ENCODE measurements around the gene OBSCN. TPM values are rescaled to one million over a fixed set of nuclear protein-coding genes. Genes with fewer than 3 reads are reported as not detected.

OBSCN gene
- total and polyA plus RNA-seq, 2 donors (not counting 3 experiments of a cell fraction or from before 2014, with no cell fraction given) = 1.5 to 2.9 TPM

GRCh38 chr1:228347181-228347580 lies 139.3 kb downstream of the OBSCN start:
- H3K79me2 ChIP-seq (ENCODE audit: control insufficient read depth, insufficient read depth, low read length) = no peaks in the 10 kb centered on the region
- H4K20me1 ChIP-seq (replicated peaks; ENCODE audit: control insufficient read depth, extremely low read depth, insufficient read depth, low read length) = no peaks in the 10 kb centered on the region
- H3K9ac ChIP-seq (replicated peaks; ENCODE audit: extremely low read depth, insufficient read depth, low read length) = no peak overlapping the region
- ChIA-PET CTCF (no interaction called here), POLR2A (no interaction called here)
- no TSS peak for BruUV-seq (replicated peaks)
- H3K4me1 ChIP-seq (ENCODE audit: control insufficient read depth, extremely low read depth, insufficient read depth, low read length) = no peaks in the 10 kb centered on the region
- H3K9me1 ChIP-seq (replicated peaks; ENCODE audit: control insufficient read depth, extremely low read depth, insufficient read depth, low read length) = no peaks in the 10 kb centered on the region
- H3K4me2 ChIP-seq (ENCODE audit: insufficient read depth, low read length) = no peak overlapping the region
- intact Hi-C loops (cut with micrococcal nuclease) (no loop called here), dilution Hi-C loops (cut with MboI; ENCODE audit: extremely low pct_ligation_motif_present, low sequenced_read_pairs) (no loop called here)
- H2AFZ ChIP-seq (ENCODE audit: low read depth, low read length) = no peak overlapping the region
- no peak for TF ChIP-seq MAX (IDR thresholded peaks at IDR 0.05; ENCODE audit: insufficient read depth, insufficient read length)
- TF ChIP-seq POLR2A (IDR thresholded peaks at IDR 0.05; ENCODE audit: low read depth, low read length) = no peak
- TF ChIP-seq POLR2AphosphoS5 (IDR thresholded peaks at IDR 0.05; ENCODE audit: insufficient read depth, low read depth, low read length) = no peak
- no peak for TF ChIP-seq FOS (IDR thresholded peaks at IDR 0.05; ENCODE audit: borderline replicate concordance, insufficient read depth, low read length)
- TF ChIP-seq GATA2 (IDR thresholded peaks at IDR 0.05; ENCODE audit: insufficient read depth, insufficient read length, low read depth, low read length) = no peak
- TF ChIP-seq JUN (IDR thresholded peaks at IDR 0.05; ENCODE audit: borderline replicate concordance, insufficient read depth, insufficient read length, low read depth) = no peak
- no peak for TF ChIP-seq CTCF (IDR thresholded peaks at IDR 0.05; ENCODE audit: extremely low read depth in 1 of 2, insufficient read depth in 1 of 2, low read depth in 1 of 2, low read length in 2 of 2)
- no peak for TF ChIP-seq MYC (IDR thresholded peaks at IDR 0.05; ENCODE audit: low read depth, low read length)
- no peak for TF ChIP-seq EZH2 (IDR thresholded peaks at IDR 0.05; ENCODE audit: borderline replicate concordance, low read depth, low read length, severe bottlenecking)
- DNase-seq (ENCODE audit: low read depth, low spot score) (no peak), FAIRE-seq (no peak)
- H3K27me3 ChIP-seq (ENCODE audit: control insufficient read depth in 2 of 2, insufficient read depth in 2 of 2, low read length in 2 of 2) = no peaks in the 10 kb centered on the region
- H3K9me3 ChIP-seq (replicated peaks; ENCODE audit: control insufficient read depth, insufficient read depth, low read length) = no peaks in the 10 kb centered on the region
- H3K36me3 ChIP-seq (ENCODE audit: control insufficient read depth in 2 of 2, extremely low read depth in 1 of 2, insufficient read depth in 2 of 2, low read length in 2 of 2) = no peaks in the 10 kb centered on the region
- H3K4me3 ChIP-seq (replicated peaks in 1 of 3; ENCODE audit: insufficient read depth in 1 of 3, low read depth in 1 of 3, low read length in 3 of 3) = no peak overlapping the region
- no peak overlapping the region for H3K27ac ChIP-seq (ENCODE audit: insufficient read depth, low read depth, low read length)
